ENCODE measurements around the gene DENND5A. TPM values are rescaled to one million over a fixed set of nuclear protein-coding genes. Genes with fewer than 3 reads are reported as not detected.

DENND5A gene
- total and polyA plus RNA-seq, 2 of the 8 experiments (the other 6 are each of a cell fraction or from before 2014, with no cell fraction given): 65.7 to 139 TPM

DNA sequence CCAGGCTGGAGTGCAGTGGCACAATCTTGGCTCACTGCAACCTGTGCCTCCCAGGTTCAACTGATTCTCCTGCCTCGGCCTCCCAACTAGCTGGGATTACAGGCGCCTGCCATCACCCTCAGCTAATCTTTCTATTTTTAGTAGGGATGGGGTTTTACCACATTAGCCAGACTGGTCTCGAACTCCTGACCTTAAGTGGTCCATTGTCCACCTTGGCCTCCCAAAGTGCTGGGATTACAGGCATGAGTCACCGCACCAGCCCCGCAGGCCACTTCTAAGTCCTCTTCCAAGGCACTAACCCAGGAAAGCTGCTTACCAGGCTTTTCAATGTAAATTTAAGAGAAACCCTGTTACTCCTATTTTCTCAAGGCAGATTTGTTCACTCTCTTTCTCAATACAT lies 50.4 kb downstream of the DENND5A start:
- no peak overlapping the region for H3K4ac ChIP-seq (replicated peaks; ENCODE audit: insufficient read length, low read depth, low read length)
- no peak overlapping the region for H4K91ac ChIP-seq (replicated peaks; ENCODE audit: insufficient read length, low read length)
- H3K4me1 ChIP-seq (replicated peaks in 1 of 4; ENCODE audit: control insufficient read depth in 3 of 4, insufficient read depth in 4 of 4, low read length in 3 of 4): peaks cover 0 to 4% (median 0%) of the 10 kb centered on the region in 4 experiments; a peak in 2 of 7 replicates
- no peak overlapping the region for H3K4me3 ChIP-seq (ENCODE audit: extremely low read depth in 1 of 4, insufficient read depth in 2 of 4, low read depth in 3 of 4, low read length in 4 of 4)
- no peak overlapping the region for H4K5ac ChIP-seq (ENCODE audit: insufficient read length, low read depth, low read length)
- no peak overlapping the region for H2BK120ac ChIP-seq (replicated peaks; ENCODE audit: low read depth, low read length)
- no peak overlapping the region for H2BK12ac ChIP-seq (ENCODE audit: low read depth, low read length)
- TF ChIP-seq ASH2L (IDR thresholded peaks at IDR 0.05; ENCODE audit: low read length): no peak
- peak; percentile 67; the same call in 1 of the 2 replicates for TF ChIP-seq JUND (IDR thresholded peaks at IDR 0.05; ENCODE audit: low read length)
- TF ChIP-seq JUN (IDR thresholded peaks at IDR 0.05; ENCODE audit: low read depth, low read length): 0 out of 2 replicates have a peak, but pooled peaks have one; percentile 3
- no peaks in the 10 kb centered on the region for H3K9me3 ChIP-seq (ENCODE audit: insufficient read depth in 2 of 2, low read depth in 1 of 2, low read length in 1 of 2)
- peaks cover 0 to 10% of the 10 kb centered on the region in 2 experiments for H4K20me1 ChIP-seq (replicated peaks in 1 of 2; ENCODE audit: control insufficient read depth in 1 of 2, insufficient read depth in 2 of 2, low read length in 2 of 2)
- CTCF ChIA-PET (ENCODE audit: partially characterized antibody): interaction anchor here (1.5 kb wide), 1 partner anchor 39 kb away, joined by 4 read pairs; no protein-coding TSS in a partner anchor
- 97% methylated on average over 5 of the region's 5 CpGs; no CpG with 5 or more reads in 1 of the 2 experiments for WGBS, 2 experiments (ENCODE audit: extremely low coverage in 1 of 2, insufficient coverage in 1 of 2, insufficient read length in 1 of 2, insufficient replicate concordance in 2 of 2, low coverage in 1 of 2, low lambda C conversion rate in 2 of 2, missing lambda C conversion rate in 1 of 2)
- no peak overlapping the region for H2BK15ac ChIP-seq (ENCODE audit: low read length)
- POLR2A ChIA-PET (ENCODE audit: partially characterized antibody): interaction anchor here (0.6 to 1.4 kb wide), 3 partner anchors 61 to 250 kb away, joined by 3 to 5 read pairs (median 3); partner anchors contain the start of gene ZNF143
- H3K79me1 ChIP-seq (ENCODE audit: low read depth, low read length): peaks cover 2% of the 10 kb centered on the region; the same call in 1 of the 2 replicates
- H2AK5ac ChIP-seq (ENCODE audit: low read depth, low read length): no peak overlapping the region
- H3K14ac ChIP-seq (ENCODE audit: insufficient read length): no peak overlapping the region
- H3K27me3 ChIP-seq (replicated peaks in 1 of 4; ENCODE audit: control insufficient read depth in 3 of 4, extremely low read depth in 1 of 4, insufficient read depth in 3 of 4, low read length in 3 of 4): no peaks in the 10 kb centered on the region
- no peak overlapping the region for H3K18ac ChIP-seq (ENCODE audit: extremely low read depth, low read length)
- no peak overlapping the region for H2BK5ac ChIP-seq (ENCODE audit: low read depth, low read length)
- peaks cover 5 to 86% of the 10 kb centered on the region in 2 experiments; a peak in 3 of 4 replicates for H3K79me2 ChIP-seq (ENCODE audit: control insufficient read depth in 1 of 2, insufficient read depth in 2 of 2, low read length in 2 of 2)
- FAIRE-seq (no peak), DNase-seq (ENCODE audit: low read depth in 1 of 2, low spot score in 2 of 2) (no peak)
- H4K8ac ChIP-seq (ENCODE audit: extremely low read depth, insufficient read depth, low read length): no peak overlapping the region
- no peaks in the 10 kb centered on the region for H3K36me3 ChIP-seq (ENCODE audit: control insufficient read depth in 2 of 4, insufficient read depth in 4 of 4, low read length in 3 of 4)
- H3K4me2 ChIP-seq (ENCODE audit: insufficient read depth in 1 of 2, low read depth in 2 of 2, low read length in 2 of 2): no peak overlapping the region
- H3K27ac ChIP-seq (ENCODE audit: low read depth, low read length): no peak overlapping the region
- H3K23me2 ChIP-seq (ENCODE audit: low read depth, low read length): no peaks in the 10 kb centered on the region
- no peak overlapping the region for H2BK20ac ChIP-seq (ENCODE audit: low read length)
- no peak overlapping the region for H2AFZ ChIP-seq (ENCODE audit: low read length)
- H3K23ac ChIP-seq (ENCODE audit: insufficient read length): no peak overlapping the region
- no peak overlapping the region for H3K9ac ChIP-seq (replicated peaks in 1 of 4; ENCODE audit: extremely low read depth in 1 of 4, low read depth in 3 of 4, low read length in 3 of 4)
- no peak overlapping the region for H3K56ac ChIP-seq (replicated peaks; ENCODE audit: insufficient read length, low read depth, low read length)

Data from H1 (cell line).